ENCODE measurements around the gene RFX7.

RFX7 gene

GRCh38 chr15:56222302-56222701, 21.4 kb downstream of the RFX7 start:
- Histone ChIP-seq H3K4me1 (ENCODE audit: control insufficient read depth in 1 of 2, insufficient read depth in 1 of 2, low read depth in 1 of 2, low read length in 1 of 2) (peaks cover 0 to 5% of the 10 kb centered on the region in 2 experiments), H3K27me3 (no peaks in the 10 kb centered on the region), H3K4me3 (ENCODE audit: low read depth in 1 of 2, low read length in 1 of 2) (no peak overlapping the region), H3K36me3 (no peaks in the 10 kb centered on the region), H3K9me3 (no peaks in the 10 kb centered on the region), H3K27ac (no peak overlapping the region)
- no peak for TF ChIP-seq CTCF (IDR thresholded peaks at IDR 0.05)

- Histone ChIP-seq H3K9me3 (no peaks in the 10 kb centered on the region), H3K36me3 (no peaks in the 10 kb centered on the region), H3K4me1 (ENCODE audit: control insufficient read depth in 1 of 2, insufficient read depth in 1 of 2, low read depth in 1 of 2, low read length in 1 of 2) (no peaks in the 10 kb centered on the region), H3K27ac (no peak overlapping the region), H3K4me3 (ENCODE audit: low read depth in 1 of 2, low read length in 1 of 2) (no peak overlapping the region), H3K27me3 (no peaks in the 10 kb centered on the region)
- no peak for TF ChIP-seq CTCF (IDR thresholded peaks at IDR 0.05)
These were observed 26.3 kb downstream of the RFX7 start for GRCh38 chr15:56217341-56217740.

- no peaks in the 10 kb centered on the region for H3K4me1 ChIP-seq (ENCODE audit: control insufficient read depth in 1 of 2, insufficient read depth in 1 of 2, low read depth in 1 of 2, low read length in 1 of 2)
- no peaks in the 10 kb centered on the region for H3K36me3 ChIP-seq
- no peak overlapping the region for H3K4me3 ChIP-seq (ENCODE audit: low read depth in 1 of 2, low read length in 1 of 2)
- H3K27ac ChIP-seq: no peak overlapping the region
- H3K27me3 ChIP-seq: no peaks in the 10 kb centered on the region
- TF ChIP-seq CTCF (IDR thresholded peaks at IDR 0.05): no peak
- H3K9me3 ChIP-seq: no peaks in the 10 kb centered on the region
These were observed 27.9 kb downstream of the RFX7 start for GRCh38 chr15:56215769-56216168.

- no peaks in the 10 kb centered on the region for H3K9me3 ChIP-seq
- H3K4me3 ChIP-seq (ENCODE audit: low read depth in 1 of 2, low read length in 1 of 2): no peak overlapping the region
- TF ChIP-seq CTCF (IDR thresholded peaks at IDR 0.05): no peak
- no peak overlapping the region for H3K27ac ChIP-seq
- no peaks in the 10 kb centered on the region for H3K4me1 ChIP-seq (ENCODE audit: control insufficient read depth in 1 of 2, insufficient read depth in 1 of 2, low read depth in 1 of 2, low read length in 1 of 2)
- no peaks in the 10 kb centered on the region for H3K36me3 ChIP-seq
- H3K27me3 ChIP-seq: no peaks in the 10 kb centered on the region
These were observed 31.6 kb downstream of the RFX7 start for GRCh38 chr15:56211960-56212550.

- no peaks in the 10 kb centered on the region for H3K9me3 ChIP-seq
- H3K36me3 ChIP-seq: no peaks in the 10 kb centered on the region
- no peak overlapping the region for H3K4me3 ChIP-seq (ENCODE audit: low read depth in 1 of 2, low read length in 1 of 2)
- no peak overlapping the region for H3K27ac ChIP-seq
- TF ChIP-seq CTCF (IDR thresholded peaks at IDR 0.05): no peak
- no peaks in the 10 kb centered on the region for H3K4me1 ChIP-seq (ENCODE audit: control insufficient read depth in 1 of 2, insufficient read depth in 1 of 2, low read depth in 1 of 2, low read length in 1 of 2)
- H3K27me3 ChIP-seq: no peaks in the 10 kb centered on the region
These were observed 32.6 kb downstream of the RFX7 start for GRCh38 chr15:56211064-56211463.
